Peyer's patch (tissue), 4 donors: Measurements from ENCODE around the gene NUMBL. TPM values are rescaled to one million over a fixed set of nuclear protein-coding genes. Genes with fewer than 3 reads are reported as not detected.
A peak's percentile ranks its signal among the peaks of the same experiment; 100 is the strongest.

Experiments
- DNase-seq, 3 donors: peaks; one replicate each; pipeline ENCODE4 v3.0.0-alpha.2; 2017 to 2019
- H3K27ac ChIP-seq, 4 donors: fragments of 200-600 bp; sonication (generic); one replicate each; pipeline ENCODE4 v1.5.1; 2016 to 2019
- H3K27me3 ChIP-seq, 2 donors: fragments of 200-600 bp; sonication (generic); one replicate each; pipeline ENCODE4 v1.5.1; 2019
- H3K36me3 ChIP-seq, 3 donors: fragments of 200-600 bp; sonication (generic); one replicate each; pipeline ENCODE4 v1.5.1; 2016 to 2019
- H3K4me1 ChIP-seq, 4 donors: fragments of 200-600 bp; sonication (generic); one replicate each; pipeline ENCODE4 v1.5.1; 2016 to 2019
- H3K4me3 ChIP-seq, 4 donors: fragments of 200-600 bp; sonication (generic); 1 replicate in 3 of 4; 2 replicates in 1 of 4; pipeline ENCODE4 v1.5.1; 2016 to 2019; ENCODE audit warnings: mild to moderate bottlenecking in 1 of 4
- H3K9me3 ChIP-seq, 4 donors: fragments of 200-600 bp; sonication (generic); one replicate each; pipeline ENCODE4 v1.5.1; 2016 to 2019; ENCODE audit warnings: mild to moderate bottlenecking in 1 of 4
- POLR2A ChIP-seq, 2 donors: fragments of 450-650 bp; IDR thresholded peaks; one replicate each; pipeline ENCODE4 v1.5.1; 2017; ENCODE audit warnings: antibody characterized with exemption in 2 of 2, mild to moderate bottlenecking in 2 of 2, moderate library complexity in 2 of 2
- small RNA-seq, 2 donors: library from RNA; depleted of rRNA; stranded (forward); fragments of <200 nt; gene quantifications; one replicate each; pipeline ENCODE3, GENCODE V24; 2016
- total RNA-seq, 4 donors: library from RNA; depleted of rRNA; stranded (reverse); fragments of >200 nt; gene quantifications; one replicate each; pipeline ENCODE4 v1.1.0, GENCODE V29; 2016
- TF ChIP-seq, protein P1 (sequence below), 6 experiments: fragments of 450-650 bp in 4 of 6; fragments of 200-600 bp in 2 of 6; sonication (generic) in 1 of 6; IDR thresholded peaks; one replicate each; pipeline ENCODE4 v1.5.1; 2017 to 2019; ENCODE audit warnings: antibody characterized with exemption in 6 of 6, mild to moderate bottlenecking in 3 of 6, moderate library complexity in 1 of 6

The NUMBL gene
- total RNA-seq, 4 donors from 2014 or later, result 10.9 to 151 (median 27.9) TPM

DNA sequence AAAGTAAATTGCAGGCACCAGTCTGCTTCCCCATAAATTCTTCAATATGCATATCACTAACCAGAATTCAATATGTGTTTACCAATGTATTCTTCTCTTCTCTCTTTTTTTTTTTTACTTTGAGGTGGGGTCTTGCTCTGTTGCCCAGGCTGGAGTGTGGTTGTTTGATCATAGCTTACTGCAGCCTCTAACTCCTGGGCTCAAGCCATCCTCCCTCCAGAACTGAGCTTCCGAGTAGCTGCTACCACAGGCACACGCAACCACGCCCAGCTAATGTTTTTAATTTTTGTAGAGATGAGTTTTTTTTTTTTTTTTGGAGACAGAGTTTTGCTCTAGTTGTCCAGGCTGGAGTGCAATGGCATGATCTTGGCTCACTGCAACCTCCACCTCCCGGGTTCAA, 72.5 kb downstream of the NUMBL start:
- H3K36me3 ChIP-seq, result peaks cover 0 to 44% (median 0%) of the 10 kb centered on the region in 3 donors
- no peak for TF ChIP-seq POLR2A (IDR thresholded peaks at IDR 0.05)
- TF ChIP-seq, protein P1, sequence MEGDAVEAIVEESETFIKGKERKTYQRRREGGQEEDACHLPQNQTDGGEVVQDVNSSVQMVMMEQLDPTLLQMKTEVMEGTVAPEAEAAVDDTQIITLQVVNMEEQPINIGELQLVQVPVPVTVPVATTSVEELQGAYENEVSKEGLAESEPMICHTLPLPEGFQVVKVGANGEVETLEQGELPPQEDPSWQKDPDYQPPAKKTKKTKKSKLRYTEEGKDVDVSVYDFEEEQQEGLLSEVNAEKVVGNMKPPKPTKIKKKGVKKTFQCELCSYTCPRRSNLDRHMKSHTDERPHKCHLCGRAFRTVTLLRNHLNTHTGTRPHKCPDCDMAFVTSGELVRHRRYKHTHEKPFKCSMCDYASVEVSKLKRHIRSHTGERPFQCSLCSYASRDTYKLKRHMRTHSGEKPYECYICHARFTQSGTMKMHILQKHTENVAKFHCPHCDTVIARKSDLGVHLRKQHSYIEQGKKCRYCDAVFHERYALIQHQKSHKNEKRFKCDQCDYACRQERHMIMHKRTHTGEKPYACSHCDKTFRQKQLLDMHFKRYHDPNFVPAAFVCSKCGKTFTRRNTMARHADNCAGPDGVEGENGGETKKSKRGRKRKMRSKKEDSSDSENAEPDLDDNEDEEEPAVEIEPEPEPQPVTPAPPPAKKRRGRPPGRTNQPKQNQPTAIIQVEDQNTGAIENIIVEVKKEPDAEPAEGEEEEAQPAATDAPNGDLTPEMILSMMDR (IDR thresholded peaks at IDR 0.05), result no peak
- no peak overlapping the region for H3K27ac ChIP-seq
- H3K27me3 ChIP-seq, result no peaks in the 10 kb centered on the region
- H3K9me3 ChIP-seq, result no peaks in the 10 kb centered on the region
- DNase-seq, result no peak
- peaks cover 0 to 4% (median 2%) of the 10 kb centered on the region in 4 donors for H3K4me1 ChIP-seq
- no peak overlapping the region for H3K4me3 ChIP-seq

DNA sequence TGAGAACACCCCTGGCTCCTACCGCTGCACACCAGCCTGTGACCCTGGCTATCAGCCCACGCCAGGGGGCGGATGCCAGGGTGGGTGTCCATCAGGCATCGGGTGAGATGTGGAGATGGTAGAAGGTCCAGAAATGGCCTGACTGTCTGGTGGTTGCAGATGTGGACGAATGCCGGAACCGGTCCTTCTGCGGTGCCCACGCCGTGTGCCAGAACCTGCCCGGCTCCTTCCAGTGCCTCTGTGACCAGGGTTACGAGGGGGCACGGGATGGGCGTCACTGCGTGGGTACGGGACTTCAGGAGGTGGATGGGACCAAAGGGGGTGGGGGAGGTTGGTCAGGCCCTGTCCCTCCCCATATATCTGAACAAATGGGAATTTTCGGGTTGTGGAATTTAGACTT, 73.5 kb downstream of the NUMBL start:
- no peak for DNase-seq
- H3K36me3 ChIP-seq, result peaks cover 0 to 36% (median 0%) of the 10 kb centered on the region in 3 donors
- H3K27ac ChIP-seq, result peak overlapping the region in 1 of 4 donors; percentile 47
- H3K9me3 ChIP-seq, result no peaks in the 10 kb centered on the region
- H3K27me3 ChIP-seq, result no peaks in the 10 kb centered on the region
- H3K4me3 ChIP-seq, result no peak overlapping the region
- TF ChIP-seq, protein P1 (IDR thresholded peaks at IDR 0.05), result no peak
- no peak for TF ChIP-seq POLR2A (IDR thresholded peaks at IDR 0.05)
- peaks cover 0 to 4% (median 2%) of the 10 kb centered on the region in 4 donors for H3K4me1 ChIP-seq

DNA sequence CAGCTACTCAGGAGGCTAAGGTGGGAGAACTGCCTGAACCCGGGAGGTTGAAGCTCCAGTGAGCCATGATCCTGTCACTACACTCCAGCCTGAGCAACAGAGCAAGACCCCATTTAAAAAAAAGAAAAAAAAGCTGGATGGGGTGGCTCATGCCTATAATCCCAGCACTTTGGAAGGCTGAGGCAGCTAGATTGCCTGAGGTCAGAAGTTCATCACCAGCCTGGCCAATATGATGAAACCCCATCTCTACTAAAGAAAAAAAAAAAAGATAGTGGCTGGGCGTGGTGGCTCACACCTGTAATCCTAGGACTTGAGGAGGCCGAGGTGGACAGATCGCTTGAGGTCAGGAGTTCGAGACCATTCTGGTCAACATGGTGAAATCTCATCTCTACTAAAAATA, 74.3 kb downstream of the NUMBL start:
- H3K27me3 ChIP-seq, result no peaks in the 10 kb centered on the region
- TF ChIP-seq POLR2A (IDR thresholded peaks at IDR 0.05), result no peak
- TF ChIP-seq, protein P1 (IDR thresholded peaks at IDR 0.05), result no peak
- peaks cover 0 to 4% (median 2%) of the 10 kb centered on the region in 4 donors for H3K4me1 ChIP-seq
- no peak overlapping the region for H3K4me3 ChIP-seq
- H3K9me3 ChIP-seq, result no peaks in the 10 kb centered on the region
- no peak for DNase-seq
- peaks cover 0 to 28% (median 0%) of the 10 kb centered on the region in 3 donors for H3K36me3 ChIP-seq
- peak overlapping the region in 3 of 4 donors; percentile 89 to 98 (median 92) for H3K27ac ChIP-seq

Small RNA genes within 50 kb of the gene (small RNA-seq; reads per million reads assigned to genes)
- 0 reads per million in 2 donors for gene RNU6-195P

Other genes with a start within 250 kb of the NUMBL start
- 10 to 100 TPM in 3 of 4 donors, 1 to 10 TPM in 1; 9.1 to 22.4 (median 15.2) TPM for gene SERTAD3, start 246.3 kb downstream of the NUMBL start, total RNA-seq
- 100 to 1,000 TPM; 148 to 277 (median 218) TPM for gene BLVRB, start 224.9 kb downstream of the NUMBL start, total RNA-seq
- 1 to 10 TPM in 2 of 4 donors, under 1 TPM in 2; 0.18 to 6.6 (median 2.0) TPM for gene SPTBN4, start 223.7 kb downstream of the NUMBL start, total RNA-seq
- gene SHKBP1, start 113.8 kb downstream of the NUMBL start, total RNA-seq, result 100 to 1,000 TPM in 2 of 4 donors, 10 to 100 TPM in 2; 73.4 to 121 (median 99.9) TPM
- 100 to 1,000 TPM; 164 to 484 (median 329) TPM for gene LTBP4, start 89.3 kb downstream of the NUMBL start, total RNA-seq
- gene COQ8B, start 26.2 kb upstream of the NUMBL start, total RNA-seq, result 10 to 100 TPM; 32.4 to 92.8 (median 41.9) TPM
- 10 to 100 TPM; 34.5 to 43.9 (median 38.9) TPM for gene ITPKC, start 26.5 kb upstream of the NUMBL start, total RNA-seq
- 10 to 100 TPM in 3 of 4 donors, 1 to 10 TPM in 1; 7.4 to 33.0 (median 21.6) TPM for gene ACTMAP, start 59.8 kb upstream of the NUMBL start, total RNA-seq
- 100 to 1,000 TPM in 1 of 4 donors, 10 to 100 TPM in 3; 44.5 to 104 (median 72.1) TPM for gene SNRPA, start 60.6 kb upstream of the NUMBL start, total RNA-seq
- gene MIA, start 84.9 kb upstream of the NUMBL start, total RNA-seq, result 1 to 10 TPM in 1 of 4 donors, not detected in 3; 4.0 TPM
- 10 to 100 TPM; 14.9 to 71.2 (median 51.3) TPM for gene RAB4B, start 87.6 kb upstream of the NUMBL start, total RNA-seq
- gene EGLN2, start 108.5 kb upstream of the NUMBL start, total RNA-seq, result 10 to 100 TPM; 75.8 to 96.6 (median 88.1) TPM
- gene CYP2A6, start 159.8 kb upstream of the NUMBL start, total RNA-seq, result not detected
- not detected for gene CYP2A7, start 191.6 kb upstream of the NUMBL start, total RNA-seq